HEK293T (cell line): Measurements from ENCODE around the gene DDX39B.

Experiments
- CTBP1 ChIP-seq: fragments of 450-650 bp; IDR thresholded peaks from 2 replicates; pipeline ENCODE4 v1.6.1; 2016; ENCODE audit warnings: borderline replicate concordance
- ELF4 ChIP-seq: fragments of 450-650 bp; IDR thresholded peaks from 2 replicates; pipeline ENCODE4 v1.6.1; 2017; ENCODE audit warnings: antibody characterized with exemption
- FOXA1 ChIP-seq: fragments of 450-650 bp; IDR thresholded peaks from 2 replicates; pipeline ENCODE4 v1.6.1; 2016; ENCODE audit warnings: mild to moderate bottlenecking
- FOXM1 ChIP-seq: fragments of 450-650 bp; IDR thresholded peaks from 2 replicates; pipeline ENCODE4 v1.6.1; 2017; ENCODE audit warnings: mild to moderate bottlenecking, borderline replicate concordance
- HDGF ChIP-seq: fragments of 450-650 bp; IDR thresholded peaks from 2 replicates; pipeline ENCODE4 v1.6.1; 2017; ENCODE audit warnings: antibody characterized with exemption, borderline replicate concordance
- L3MBTL2 ChIP-seq: fragments of 450-650 bp; conservative IDR thresholded peaks from 2 replicates; pipeline ENCODE4 v1.6.1; 2016; ENCODE audit warnings: mild to moderate bottlenecking
- LEF1 ChIP-seq: fragments of 450-650 bp; IDR thresholded peaks from 2 replicates; pipeline ENCODE4 v1.6.1; 2017; ENCODE audit warnings: mild to moderate bottlenecking, borderline replicate concordance
- SP1 ChIP-seq: fragments of 450-650 bp; IDR thresholded peaks from 2 replicates; pipeline ENCODE4 v1.6.1; 2017
- SUZ12 ChIP-seq: fragments of 450-650 bp; IDR thresholded peaks from 2 replicates; pipeline ENCODE4 v1.6.1; 2016; ENCODE audit warnings: mild to moderate bottlenecking
- TARDBP ChIP-seq: fragments of 450-650 bp; IDR thresholded peaks from 2 replicates; pipeline ENCODE4 v1.6.1; 2016
- ZNF384 ChIP-seq: fragments of 450-650 bp; IDR thresholded peaks from 2 replicates; pipeline ENCODE4 v1.6.1; 2016
- TF ChIP-seq, protein P1 (sequence below): fragments of 450-650 bp; IDR thresholded peaks from 2 replicates; pipeline ENCODE4 v1.6.1; 2016

DNA sequence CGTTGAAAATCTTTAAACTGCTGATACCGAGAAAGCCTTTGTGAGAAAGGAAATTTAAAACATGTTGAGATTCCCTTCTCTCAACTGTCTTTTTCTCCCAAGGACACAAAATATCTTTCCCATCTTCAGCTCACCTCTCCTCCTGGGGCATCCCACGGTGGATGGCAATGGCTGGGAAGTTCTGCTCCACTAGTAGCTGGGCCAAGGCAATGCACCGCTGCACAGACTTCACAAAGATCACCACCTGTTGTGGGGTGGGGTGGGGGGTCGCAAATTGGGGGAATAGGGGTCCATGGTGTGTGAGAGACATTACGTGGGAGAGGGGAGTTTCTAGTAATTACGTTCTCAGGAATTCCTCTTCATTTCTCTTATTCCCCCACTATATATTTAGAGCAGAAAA, 10.6 kb downstream of the DDX39B start:
- TF ChIP-seq FOXM1 (no peak), TARDBP (no peak), SP1 (no peak), ELF4 (no peak), HDGF (no peak), LEF1 (no peak), FOXA1 (no peak), CTBP1 (no peak), L3MBTL2 (no peak), SUZ12 (no peak), ZNF384 (no peak)
- TF ChIP-seq, protein P1, sequence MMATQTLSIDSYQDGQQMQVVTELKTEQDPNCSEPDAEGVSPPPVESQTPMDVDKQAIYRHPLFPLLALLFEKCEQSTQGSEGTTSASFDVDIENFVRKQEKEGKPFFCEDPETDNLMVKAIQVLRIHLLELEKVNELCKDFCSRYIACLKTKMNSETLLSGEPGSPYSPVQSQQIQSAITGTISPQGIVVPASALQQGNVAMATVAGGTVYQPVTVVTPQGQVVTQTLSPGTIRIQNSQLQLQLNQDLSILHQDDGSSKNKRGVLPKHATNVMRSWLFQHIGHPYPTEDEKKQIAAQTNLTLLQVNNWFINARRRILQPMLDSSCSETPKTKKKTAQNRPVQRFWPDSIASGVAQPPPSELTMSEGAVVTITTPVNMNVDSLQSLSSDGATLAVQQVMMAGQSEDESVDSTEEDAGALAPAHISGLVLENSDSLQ: no peak
